Hematopoietic multipotent progenitor cell (in vitro differentiated cells): ENCODE measurements around the gene TBC1D22B. TPM values are rescaled to one million over a fixed set of nuclear protein-coding genes. Genes with fewer than 3 reads are reported as not detected.

Experiments
- DNase-seq, 3 donors: peaks; one replicate each; pipeline ENCODE4 v3.0.0-alpha.2; 2011 to 2015; ENCODE audit warnings: low read depth in 2 of 3, low spot score in 2 of 3
- total RNA-seq: library from RNA; depleted of rRNA; stranded (reverse); fragments of >200 nt; gene quantifications from one replicate; pipeline ENCODE4 v1.2.3, GENCODE V29; 2012

TBC1D22B gene
- total RNA-seq, 1 donor: 10.0 TPM

- no peak for DNase-seq
These were observed 89.6 kb downstream of the TBC1D22B start for GRCh38 chr6:37347177-37347576.

GRCh38 chr6:37347670-37348111, 90.1 kb downstream of the TBC1D22B start:
- DNase-seq: no peak

- no peak for DNase-seq
These were observed 93.5 kb downstream of the TBC1D22B start for GRCh38 chr6:37351027-37351426.

GRCh38 chr6:37352384-37352783, 94.8 kb downstream of the TBC1D22B start:
- no peak for DNase-seq

GRCh38 chr6:37353761-37354525, 96.4 kb downstream of the TBC1D22B start, which contains the start of gene RNF8:
Gene RNF8, plus strand, starts transcription at chr6:37353983. Its CDS starts 182 bp downstream, at chr6:37354165.
- DNase-seq: peak; percentile 50 to 90 (median 89)

GRCh38 chr6:37354526-37355384, 97.2 kb downstream of the TBC1D22B start:
- DNase-seq: peak in 1 of 3 donors; percentile 10

- DNase-seq: no peak
These were observed 99.7 kb downstream of the TBC1D22B start for GRCh38 chr6:37357288-37357687.

GRCh38 chr6:37357860-37358259, 100.3 kb downstream of the TBC1D22B start:
- no peak for DNase-seq

GRCh38 chr6:37359039-37359438, 101.5 kb downstream of the TBC1D22B start:
- DNase-seq: peak in 2 of 3 donors; percentile 18 to 59

GRCh38 chr6:37362101-37362828, 104.7 kb downstream of the TBC1D22B start:
- peak in 2 of 3 donors; percentile 44 to 72 for DNase-seq

- DNase-seq: peak in 2 of 3 donors; percentile 14 to 36
These were observed 108.2 kb downstream of the TBC1D22B start for GRCh38 chr6:37365791-37366190.

- DNase-seq: no peak
These were observed 109.3 kb downstream of the TBC1D22B start for GRCh38 chr6:37366910-37367309.

GRCh38 chr6:37368961-37369320, 111.4 kb downstream of the TBC1D22B start:
- no peak for DNase-seq

GRCh38 chr6:37369321-37370201, 112.0 kb downstream of the TBC1D22B start:
- DNase-seq: no peak

GRCh38 chr6:37371154-37372083, 113.8 kb downstream of the TBC1D22B start:
- no peak for DNase-seq

- DNase-seq: no peak
These were observed 114.5 kb downstream of the TBC1D22B start for GRCh38 chr6:37372116-37372515.

- no peak for DNase-seq
These were observed 116.4 kb downstream of the TBC1D22B start for GRCh38 chr6:37373822-37374471.

GRCh38 chr6:37375376-37375775, 117.8 kb downstream of the TBC1D22B start:
- no peak for DNase-seq
